HG02623 (cell line): Measurements from ENCODE around the gene RETREG2.

Source experiments
- ATAC-seq: cut with Tn5 transposase; IDR thresholded peaks from one replicate; pipeline ENCODE4 v1.9.1; 2021; ENCODE audit warnings: moderate library complexity; ENCODE audit not compliant: unreplicated experiment

Gene RETREG2

GRCh38 chr2:219213486-219214071 lies 35.5 kb downstream of the RETREG2 start:
- ATAC-seq: no peak

DNA sequence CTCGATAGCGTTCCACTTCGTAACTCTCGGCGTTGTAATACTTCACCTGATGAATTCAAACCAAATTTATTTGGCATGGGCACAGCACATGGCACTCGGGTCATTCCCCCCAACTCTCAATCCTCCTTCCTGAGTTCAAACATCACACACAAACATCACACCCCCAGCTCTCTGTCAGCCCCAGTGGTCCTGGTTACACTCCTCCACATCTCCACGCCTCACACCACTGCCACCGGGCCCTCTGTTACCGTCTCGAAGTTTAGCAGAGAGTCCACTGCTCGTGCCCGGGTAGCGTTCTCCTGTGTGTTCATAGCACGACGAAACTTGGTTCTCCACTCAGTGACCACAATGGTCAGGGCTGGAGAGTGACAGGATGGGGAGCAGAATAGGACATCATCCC lies 36.1 kb downstream of the RETREG2 start:
- ATAC-seq: no peak

- ATAC-seq: no peak
These were observed 36.7 kb downstream of the RETREG2 start for GRCh38 chr2:219214786-219215185.

DNA sequence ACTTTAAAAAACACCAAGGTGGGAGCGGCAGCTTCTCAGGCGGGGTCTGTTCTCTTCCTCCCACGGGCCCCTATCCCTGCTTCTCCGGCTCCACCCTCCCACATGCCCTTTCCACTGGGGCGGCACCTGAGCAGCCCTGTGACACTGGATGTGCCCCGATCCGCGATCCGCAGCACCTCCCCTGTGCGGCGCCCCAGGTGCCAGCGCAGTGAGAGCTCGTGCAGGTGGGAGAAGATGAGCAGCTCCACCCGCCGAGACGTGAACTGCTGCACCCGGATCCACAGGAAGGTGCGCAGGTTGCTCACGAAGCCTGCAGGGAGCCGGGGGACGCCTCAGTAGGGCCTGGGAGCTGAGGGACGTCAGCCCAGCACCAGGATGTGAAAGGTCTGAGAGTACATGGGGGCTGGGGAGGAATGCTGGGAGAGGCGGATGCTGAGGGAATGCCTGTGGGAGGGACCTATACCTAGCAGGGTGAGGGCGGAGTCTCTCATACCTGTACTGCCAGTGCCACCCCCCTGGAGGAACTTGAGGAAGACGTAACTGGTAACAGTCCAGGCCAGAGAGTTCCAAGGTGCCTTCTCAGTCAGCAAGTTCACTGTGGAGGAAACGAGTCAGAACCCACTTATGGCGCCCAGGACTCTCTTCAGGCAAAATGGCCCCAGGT lies 37.9 kb downstream of the RETREG2 start:
- no peak for ATAC-seq

DNA sequence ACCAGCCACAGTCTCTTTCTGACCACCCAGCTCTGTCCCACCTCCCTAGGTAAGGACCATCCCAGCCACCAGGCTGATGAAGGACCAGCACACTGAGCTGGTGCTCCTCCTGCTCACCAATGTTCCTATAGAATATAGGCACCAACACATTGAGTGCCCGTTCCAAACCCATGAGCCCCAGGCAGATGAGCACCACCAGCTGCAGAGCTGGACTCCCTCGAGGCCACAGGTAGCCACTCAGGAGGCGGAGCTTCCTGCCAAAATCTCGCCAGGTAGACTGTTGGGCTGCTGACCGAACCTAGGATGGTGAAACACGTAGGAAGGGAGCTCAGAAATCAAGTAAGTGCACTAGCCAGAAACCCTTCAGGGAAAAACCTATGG lies 38.5 kb downstream of the RETREG2 start:
- ATAC-seq: no peak

DNA sequence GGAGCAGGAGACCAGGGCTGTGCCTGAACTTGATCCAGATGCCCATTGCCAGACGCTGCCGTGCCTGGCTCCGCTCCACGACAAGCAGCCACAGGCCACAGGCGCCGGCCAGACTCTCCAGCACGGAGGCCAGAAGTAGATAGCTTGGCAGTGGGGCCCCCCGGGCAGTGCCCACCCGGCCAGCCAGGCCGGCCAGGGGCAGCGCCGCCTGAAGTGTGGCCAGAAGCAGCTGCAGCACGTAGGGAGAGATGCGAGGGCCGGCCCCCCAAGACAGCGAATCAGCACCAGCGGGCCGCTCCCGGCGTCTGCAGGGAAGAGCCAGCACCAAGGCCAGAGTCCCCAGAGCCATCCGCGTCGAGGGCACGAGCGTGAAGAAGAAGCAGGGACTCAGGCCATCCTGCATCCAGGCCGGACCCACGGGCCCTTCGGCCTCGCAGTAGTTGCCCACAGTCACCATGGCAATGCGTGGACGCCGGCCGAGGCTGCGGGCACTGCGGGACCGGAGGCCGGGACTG lies 40.2 kb downstream of the RETREG2 start:
- peak; percentile 18 for ATAC-seq

GRCh38 chr2:219218732-219219701 lies 40.9 kb downstream of the RETREG2 start, which contains the start of gene ABCB6:
ABCB6 (minus strand) TSS chr2:219218958; CDS start chr2:219218673, 285 bp downstream.
- ATAC-seq: peak; percentile 72

DNA sequence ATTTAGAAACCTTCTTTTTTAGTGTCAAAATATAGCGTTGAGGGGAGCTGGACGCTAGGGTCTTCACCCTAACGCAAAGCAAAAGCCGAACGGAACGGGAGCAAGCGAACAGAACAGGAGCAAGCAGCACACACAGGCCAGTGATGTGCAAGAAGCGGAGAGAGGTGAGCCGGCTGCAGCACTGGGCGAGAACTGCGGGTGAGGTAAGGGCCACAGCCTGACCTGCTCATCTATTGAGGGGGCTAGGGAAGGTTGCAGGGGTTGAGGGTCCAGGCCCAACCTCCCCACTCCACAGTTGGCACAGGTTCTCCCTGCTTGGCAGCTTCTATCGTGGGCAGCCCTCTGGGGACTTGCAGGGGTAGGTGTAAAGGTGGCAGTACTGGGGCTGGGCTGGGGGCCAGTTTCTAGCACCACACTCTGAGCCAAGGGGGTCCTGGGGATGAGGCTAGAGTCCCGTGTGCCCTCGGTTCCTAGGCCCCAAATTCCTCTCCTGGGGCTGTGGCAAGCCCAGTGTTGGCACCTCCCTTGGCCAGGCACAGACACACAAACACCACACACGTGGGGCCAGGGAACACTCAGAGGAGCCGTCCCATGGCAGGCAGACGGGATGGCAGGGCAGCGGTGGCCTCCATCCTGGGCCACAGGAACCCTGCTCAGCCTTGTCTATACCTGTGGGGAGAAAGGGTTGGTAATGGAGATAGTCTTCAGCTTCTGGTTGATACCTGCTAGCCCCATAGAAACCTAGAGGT lies 41.9 kb downstream of the RETREG2 start:
- no peak for ATAC-seq

GRCh38 chr2:219220652-219221402 lies 42.8 kb downstream of the RETREG2 start:
- ATAC-seq: no peak

DNA sequence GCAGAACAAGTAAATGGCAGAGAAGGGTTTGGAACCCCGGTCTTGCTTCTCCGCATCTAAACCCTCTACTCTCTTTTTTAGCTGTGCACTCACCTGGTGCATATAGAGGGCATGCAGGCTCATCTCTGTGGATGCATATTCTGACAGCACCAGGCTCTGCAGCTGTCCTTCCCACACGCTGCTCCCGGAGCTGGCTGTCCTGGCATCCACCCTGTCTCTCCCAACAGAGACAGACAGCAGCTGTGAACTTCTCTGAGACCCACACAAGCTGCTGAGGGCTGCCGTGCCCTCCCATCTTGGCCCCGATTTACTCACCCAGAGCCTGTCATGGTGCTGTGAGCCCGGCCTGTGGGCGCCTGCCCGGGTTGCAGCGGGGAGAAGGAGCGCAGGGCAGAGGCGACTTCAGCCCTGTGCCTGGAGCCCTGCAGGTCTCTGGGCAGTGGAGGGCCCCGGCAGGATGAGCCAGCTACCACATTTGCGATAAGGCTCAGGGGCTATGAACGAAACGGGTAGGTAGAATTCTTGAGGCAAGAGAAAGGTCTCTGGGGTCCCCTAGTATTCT lies 44.0 kb downstream of the RETREG2 start:
- ATAC-seq: no peak

GRCh38 chr2:219223831-219224610 lies 45.9 kb downstream of the RETREG2 start:
- no peak for ATAC-seq

- no peak for ATAC-seq
These were observed 47.3 kb downstream of the RETREG2 start for GRCh38 chr2:219225350-219225749.

DNA sequence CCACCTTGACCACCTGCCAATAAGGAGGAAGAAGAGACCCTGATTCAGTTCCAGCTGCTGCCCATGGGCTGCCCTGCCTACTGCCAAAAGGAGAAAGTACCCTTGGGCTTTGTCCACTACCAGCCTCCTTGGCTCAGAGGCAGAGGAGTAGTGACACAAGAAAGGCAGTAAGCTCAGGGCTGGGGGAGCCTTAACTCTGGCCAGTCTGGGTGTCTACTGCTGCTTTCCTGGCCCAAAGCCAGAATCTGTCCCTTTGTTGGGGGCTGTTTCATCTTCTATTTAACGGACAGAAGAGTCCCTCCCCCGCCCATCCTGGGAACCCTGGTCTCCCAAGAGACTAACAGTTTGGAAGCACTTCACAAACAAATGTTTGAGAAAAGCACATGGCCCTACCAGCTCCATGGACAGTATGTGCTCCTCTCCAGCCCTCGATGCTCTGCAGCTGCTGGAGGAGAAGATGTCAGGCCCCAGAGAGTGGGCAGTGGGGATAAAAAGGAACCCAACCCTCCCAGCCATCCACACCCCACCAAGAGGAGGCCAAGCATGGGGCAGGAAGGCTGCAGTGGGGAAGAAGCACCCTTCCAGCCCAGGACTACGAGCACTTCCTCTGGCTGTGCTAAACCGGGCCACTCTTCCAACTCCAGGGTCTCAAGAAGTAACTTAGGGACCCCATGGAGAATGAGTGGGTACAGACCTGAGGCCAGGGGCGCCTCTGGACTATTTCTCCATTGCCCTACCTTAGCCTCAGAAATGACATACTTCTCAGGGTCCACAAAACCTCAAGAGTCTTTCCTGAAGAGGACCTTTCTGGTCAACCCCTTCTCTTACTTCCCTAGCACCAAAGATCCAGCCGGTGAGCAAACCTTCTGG lies 50.2 kb downstream of the RETREG2 start:
- no peak for ATAC-seq

GRCh38 chr2:219228911-219229304 lies 50.8 kb downstream of the RETREG2 start:
- peak; percentile 9 for ATAC-seq

GRCh38 chr2:219229305-219230058 lies 51.4 kb downstream of the RETREG2 start, which contains the start of the genes ANKZF1 and ATG9A:
ANKZF1 (plus strand) TSS chr2:219229806; CDS start chr2:219230258, 452 bp downstream.
ATG9A (minus strand) TSS chr2:219229636; CDS start chr2:219228024, 1,612 bp downstream.
- peak; percentile 96 for ATAC-seq

DNA sequence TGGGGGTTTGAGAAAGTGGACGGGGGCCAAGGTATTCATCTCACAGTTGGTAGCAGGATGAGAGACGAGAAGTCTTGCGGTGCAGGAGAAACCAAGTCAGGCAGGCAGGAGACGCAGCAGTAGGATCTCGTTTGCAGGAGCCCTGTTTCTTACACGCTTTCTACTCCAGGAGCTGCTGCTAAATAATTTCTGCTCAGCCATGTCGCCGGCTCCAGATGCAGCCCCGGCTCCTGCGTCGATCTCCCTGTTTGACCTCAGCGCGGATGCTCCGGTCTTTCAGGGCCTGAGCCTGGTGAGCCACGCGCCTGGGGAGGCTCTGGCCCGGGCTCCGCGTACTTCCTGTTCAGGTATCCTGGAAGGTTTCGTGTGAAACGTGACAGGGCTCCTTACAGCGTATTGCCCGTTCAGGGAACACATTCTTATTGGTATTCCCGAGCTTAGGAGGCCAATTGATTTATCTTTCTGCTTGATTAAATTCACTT lies 52.0 kb downstream of the RETREG2 start:
- peak; percentile 1 for ATAC-seq

- no peak for ATAC-seq
These were observed 56.3 kb downstream of the RETREG2 start for GRCh38 chr2:219234331-219234730.
